Measurements from ENCODE around the gene C1orf122. TPM values are rescaled to one million over a fixed set of nuclear protein-coding genes. Genes with fewer than 3 reads are reported as not detected.

Gene C1orf122
- 44.9 TPM for polyA plus RNA-seq (2013, experiment 1 of 2)
- polyA plus RNA-seq (2013, experiment 2 of 2) = 42.7 TPM

GRCh38 chr1:37807555-37808368 is at the start of gene C1orf122, which contains the start of gene YRDC:
Gene C1orf122 (plus strand): TSS chr1:37807790. CDS start chr1:37808405, 615 bp downstream.
Gene YRDC (minus strand): TSS chr1:37808208. CDS start chr1:37808180, 28 bp downstream.
- Histone ChIP-seq H3K36me3 (ENCODE audit: control insufficient read depth, insufficient read depth, low read length) (peaks cover 18% of the 10 kb centered on the region), H2AK5ac (ENCODE audit: low read length) (no peak within 1 kb of the TSS), H2BK120ac (ENCODE audit: low read depth, low read length) (peak within 1 kb of the TSS; percentile 52), H3K56ac (ENCODE audit: low read length) (peak within 1 kb of the TSS; percentile 99), H3K79me2 (ENCODE audit: control insufficient read depth, insufficient read depth, low read length) (peaks cover 14% of the 10 kb centered on the region), H3K4me1 (ENCODE audit: control insufficient read depth, low read depth, low read length) (peaks cover 1% of the 10 kb centered on the region), H3K4me2 (ENCODE audit: low read length) (peak within 1 kb of the TSS; percentile 54), H3K18ac (ENCODE audit: low read length) (peak within 1 kb of the TSS; percentile 92), H3K4me3 (ENCODE audit: low read length) (peak within 1 kb of the TSS; percentile 91), H3K4ac (ENCODE audit: low read depth, low read length) (peak within 1 kb of the TSS; percentile 88), H2BK5ac (ENCODE audit: low read length) (peak within 1 kb of the TSS; percentile 59), H2BK15ac (replicated peaks; ENCODE audit: low read depth) (no peak within 1 kb of the TSS), H4K8ac (ENCODE audit: low read depth, low read length) (no peak within 1 kb of the TSS), H3K79me1 (ENCODE audit: low read length) (peaks cover 20% of the 10 kb centered on the region), H4K5ac (ENCODE audit: low read length) (no peak within 1 kb of the TSS), H3K27me3 (ENCODE audit: insufficient read depth, low read length, poor library complexity) (no peaks in the 10 kb centered on the region), H3K9ac (ENCODE audit: low read length) (peak within 1 kb of the TSS; percentile 94), H3K27ac (ENCODE audit: low read depth, low read length) (peak within 1 kb of the TSS; percentile 65), H3K23ac (ENCODE audit: low read length) (peak within 1 kb of the TSS; percentile 81)
- no CpG with 5 or more reads among the region's 95 CpGs for WGBS (ENCODE audit: extremely low coverage, insufficient coverage, low lambda C conversion rate)
- DNase-seq = peak; percentile 96

DNA sequence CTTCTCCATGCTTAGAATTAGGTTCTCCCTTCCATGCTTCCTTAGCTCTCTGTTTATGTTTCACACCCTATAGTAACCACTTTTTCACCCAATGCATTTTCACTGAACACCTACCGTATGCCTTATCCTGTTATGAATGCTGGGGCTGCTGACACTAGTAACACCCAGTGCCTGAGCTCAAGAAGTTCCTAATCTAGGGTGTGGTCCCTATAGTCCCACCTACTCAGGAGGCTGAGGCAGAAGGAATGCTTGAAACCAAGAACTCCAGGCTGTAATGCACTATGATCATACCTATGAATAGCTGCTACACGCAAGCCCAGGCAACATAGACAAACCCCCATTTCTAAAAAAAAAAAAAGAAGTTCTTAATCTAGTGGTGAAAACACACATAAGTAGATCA is 48.1 kb upstream of the C1orf122 start:
- Histone ChIP-seq H3K4me3 (ENCODE audit: low read length) (no peak overlapping the region), H3K23ac (ENCODE audit: low read length) (no peak overlapping the region), H3K9ac (ENCODE audit: low read length) (no peak overlapping the region), H3K56ac (ENCODE audit: low read length) (no peak overlapping the region), H3K27me3 (ENCODE audit: insufficient read depth, low read length, poor library complexity) (peaks cover 27% of the 10 kb centered on the region), H2BK15ac (replicated peaks; ENCODE audit: low read depth) (no peak overlapping the region), H2AK5ac (ENCODE audit: low read length) (no peak overlapping the region), H4K5ac (ENCODE audit: low read length) (no peak overlapping the region), H4K8ac (ENCODE audit: low read depth, low read length) (no peak overlapping the region), H3K4ac (ENCODE audit: low read depth, low read length) (no peak overlapping the region), H3K27ac (ENCODE audit: low read depth, low read length) (no peak overlapping the region), H3K79me2 (ENCODE audit: control insufficient read depth, insufficient read depth, low read length) (no peaks in the 10 kb centered on the region), H3K18ac (ENCODE audit: low read length) (no peak overlapping the region), H3K79me1 (ENCODE audit: low read length) (no peaks in the 10 kb centered on the region), H2BK120ac (ENCODE audit: low read depth, low read length) (no peak overlapping the region), H3K4me2 (ENCODE audit: low read length) (no peak overlapping the region), H3K36me3 (ENCODE audit: control insufficient read depth, insufficient read depth, low read length) (no peaks in the 10 kb centered on the region), H3K4me1 (ENCODE audit: control insufficient read depth, low read depth, low read length) (no peaks in the 10 kb centered on the region), H2BK5ac (ENCODE audit: low read length) (no peak overlapping the region)
- WGBS (ENCODE audit: extremely low coverage, insufficient coverage, low lambda C conversion rate) = no CpG with 5 or more reads among the region's 2 CpGs
- no peak for DNase-seq

DNA sequence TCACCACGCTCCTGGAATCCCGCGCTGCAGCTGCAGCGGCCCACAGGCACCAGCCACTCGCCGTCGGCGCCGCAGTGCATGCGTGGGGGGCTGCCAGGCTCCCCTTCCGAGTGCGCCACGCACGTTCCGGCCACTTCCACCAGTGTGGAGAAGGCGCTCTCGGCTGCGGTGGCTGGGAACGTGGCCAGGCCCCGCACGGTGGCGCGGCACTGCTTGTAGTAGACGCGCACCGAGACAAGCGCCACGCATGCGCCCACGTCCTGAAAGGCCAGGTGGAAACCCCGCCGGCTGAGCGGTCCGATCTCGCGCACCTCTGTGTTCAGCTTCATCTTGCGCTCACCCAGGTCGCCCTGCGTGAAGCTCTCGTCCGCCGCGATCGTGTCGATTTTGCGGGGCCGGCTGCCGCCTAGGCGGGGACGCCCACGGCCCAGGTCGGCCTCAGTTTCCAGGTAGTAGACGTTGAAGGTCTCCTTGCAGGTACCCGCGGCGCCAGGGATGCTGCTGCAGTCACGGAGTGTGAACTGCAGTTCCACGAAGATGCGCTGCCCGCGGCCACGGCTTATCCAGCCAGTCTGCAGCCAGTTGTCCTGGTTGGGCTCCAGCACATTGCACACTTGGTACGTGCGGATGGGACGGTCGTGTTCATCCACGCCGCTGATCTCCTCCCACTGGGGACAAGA is 46.0 kb upstream of the C1orf122 start:
- H3K4me2 ChIP-seq (ENCODE audit: low read length) = no peak overlapping the region
- WGBS (ENCODE audit: extremely low coverage, insufficient coverage, low lambda C conversion rate) = no CpG with 5 or more reads among the region's 68 CpGs
- no peak for DNase-seq

GRCh38 chr1:37762516-37762915 is 45.1 kb upstream of the C1orf122 start:
- Histone ChIP-seq H3K4me3 (ENCODE audit: low read length) (no peak overlapping the region), H3K36me3 (ENCODE audit: control insufficient read depth, insufficient read depth, low read length) (no peaks in the 10 kb centered on the region)

More for the DNA sequence above, 46.0 kb upstream of the C1orf122 start:
- no peak overlapping the region for H3K4me3 ChIP-seq (ENCODE audit: low read length)
- peaks cover 33% of the 10 kb centered on the region for H3K27me3 ChIP-seq (ENCODE audit: insufficient read depth, low read length, poor library complexity)
- no peak overlapping the region for H4K5ac ChIP-seq (ENCODE audit: low read length)
- no peaks in the 10 kb centered on the region for H3K79me2 ChIP-seq (ENCODE audit: control insufficient read depth, insufficient read depth, low read length)
- no peak overlapping the region for H2BK5ac ChIP-seq (ENCODE audit: low read length)
- no peak overlapping the region for H3K4ac ChIP-seq (ENCODE audit: low read depth, low read length)
- no peaks in the 10 kb centered on the region for H3K79me1 ChIP-seq (ENCODE audit: low read length)
- H4K8ac ChIP-seq (ENCODE audit: low read depth, low read length) = no peak overlapping the region
- H2BK120ac ChIP-seq (ENCODE audit: low read depth, low read length) = no peak overlapping the region
- H2BK15ac ChIP-seq (replicated peaks; ENCODE audit: low read depth) = no peak overlapping the region
- H3K9ac ChIP-seq (ENCODE audit: low read length) = no peak overlapping the region
- no peak overlapping the region for H3K56ac ChIP-seq (ENCODE audit: low read length)
- no peaks in the 10 kb centered on the region for H3K36me3 ChIP-seq (ENCODE audit: control insufficient read depth, insufficient read depth, low read length)
- H2AK5ac ChIP-seq (ENCODE audit: low read length) = no peak overlapping the region
- no peak overlapping the region for H3K27ac ChIP-seq (ENCODE audit: low read depth, low read length)
- no peak overlapping the region for H3K18ac ChIP-seq (ENCODE audit: low read length)
- no peak overlapping the region for H3K23ac ChIP-seq (ENCODE audit: low read length)
- H3K4me1 ChIP-seq (ENCODE audit: control insufficient read depth, low read depth, low read length) = no peaks in the 10 kb centered on the region

DNA sequence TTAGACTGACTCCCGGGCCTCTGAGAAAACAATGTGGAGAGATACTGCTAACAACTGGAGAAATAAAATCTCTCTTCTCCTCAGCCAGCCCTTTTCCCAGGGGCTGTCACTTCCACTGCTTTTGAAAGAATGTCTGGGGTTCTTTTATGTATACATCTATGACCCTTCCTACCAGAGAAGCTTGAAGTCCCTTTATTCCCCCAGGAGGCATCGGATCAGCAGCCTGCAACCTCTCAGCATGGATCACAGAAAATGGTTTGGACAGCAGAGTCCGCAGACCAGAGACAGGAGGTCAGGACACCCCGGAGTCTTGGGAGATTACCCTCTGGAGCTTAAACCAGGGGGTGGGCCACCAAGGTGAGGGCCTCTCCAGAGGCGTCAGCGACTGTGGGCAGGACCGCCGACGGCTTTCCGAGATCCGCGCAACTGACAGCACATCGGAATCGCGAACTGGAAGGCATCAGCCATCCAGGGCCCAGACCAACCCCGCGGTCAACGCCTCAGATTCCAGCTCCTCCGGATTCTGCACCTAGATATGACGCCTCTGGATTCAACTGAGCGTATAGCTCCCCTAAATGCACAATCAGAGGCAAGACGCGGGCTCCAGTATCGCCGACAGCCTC is 43.7 kb upstream of the C1orf122 start:
- no peaks in the 10 kb centered on the region for H3K36me3 ChIP-seq (ENCODE audit: control insufficient read depth, insufficient read depth, low read length)
- no peak overlapping the region for H3K27ac ChIP-seq (ENCODE audit: low read depth, low read length)
- H2BK120ac ChIP-seq (ENCODE audit: low read depth, low read length) = no peak overlapping the region
- no peaks in the 10 kb centered on the region for H3K4me1 ChIP-seq (ENCODE audit: control insufficient read depth, low read depth, low read length)
- no peak overlapping the region for H3K4me3 ChIP-seq (ENCODE audit: low read length)
- H3K79me2 ChIP-seq (ENCODE audit: control insufficient read depth, insufficient read depth, low read length) = no peaks in the 10 kb centered on the region
- H3K23ac ChIP-seq (ENCODE audit: low read length) = no peak overlapping the region
- no peak overlapping the region for H4K8ac ChIP-seq (ENCODE audit: low read depth, low read length)
- no CpG with 5 or more reads among the region's 25 CpGs for WGBS (ENCODE audit: extremely low coverage, insufficient coverage, low lambda C conversion rate)
- no peak overlapping the region for H4K5ac ChIP-seq (ENCODE audit: low read length)
- H3K27me3 ChIP-seq (ENCODE audit: insufficient read depth, low read length, poor library complexity) = peaks cover 35% of the 10 kb centered on the region
- H3K9ac ChIP-seq (ENCODE audit: low read length) = no peak overlapping the region
- H2BK5ac ChIP-seq (ENCODE audit: low read length) = no peak overlapping the region
- no peak overlapping the region for H3K4ac ChIP-seq (ENCODE audit: low read depth, low read length)
- H3K79me1 ChIP-seq (ENCODE audit: low read length) = no peaks in the 10 kb centered on the region
- H2BK15ac ChIP-seq (replicated peaks; ENCODE audit: low read depth) = no peak overlapping the region
- no peak overlapping the region for H2AK5ac ChIP-seq (ENCODE audit: low read length)
- DNase-seq = no peak
- no peak overlapping the region for H3K4me2 ChIP-seq (ENCODE audit: low read length)
- no peak overlapping the region for H3K56ac ChIP-seq (ENCODE audit: low read length)
- H3K18ac ChIP-seq (ENCODE audit: low read length) = no peak overlapping the region

More at GRCh38 chr1:37762516-37762915, 45.1 kb upstream of the C1orf122 start:
- Histone ChIP-seq H4K8ac (ENCODE audit: low read depth, low read length) (no peak overlapping the region), H2BK120ac (ENCODE audit: low read depth, low read length) (no peak overlapping the region), H2BK15ac (replicated peaks; ENCODE audit: low read depth) (no peak overlapping the region), H3K79me1 (ENCODE audit: low read length) (no peaks in the 10 kb centered on the region), H3K56ac (ENCODE audit: low read length) (no peak overlapping the region), H3K18ac (ENCODE audit: low read length) (no peak overlapping the region), H3K9ac (ENCODE audit: low read length) (no peak overlapping the region), H2AK5ac (ENCODE audit: low read length) (no peak overlapping the region), H3K4me1 (ENCODE audit: control insufficient read depth, low read depth, low read length) (no peaks in the 10 kb centered on the region), H3K4me2 (ENCODE audit: low read length) (no peak overlapping the region), H4K5ac (ENCODE audit: low read length) (no peak overlapping the region), H3K79me2 (ENCODE audit: control insufficient read depth, insufficient read depth, low read length) (no peaks in the 10 kb centered on the region), H3K4ac (ENCODE audit: low read depth, low read length) (no peak overlapping the region), H3K23ac (ENCODE audit: low read length) (no peak overlapping the region), H3K27ac (ENCODE audit: low read depth, low read length) (no peak overlapping the region), H2BK5ac (ENCODE audit: low read length) (no peak overlapping the region), H3K27me3 (ENCODE audit: insufficient read depth, low read length, poor library complexity) (peaks cover 35% of the 10 kb centered on the region)
- no peak for DNase-seq
- WGBS (ENCODE audit: extremely low coverage, insufficient coverage, low lambda C conversion rate) = no CpG with 5 or more reads among the region's 2 CpGs
